GM12873 (cell line): ENCODE results near the gene SLC12A7.

Experiments used
- TF ChIP-seq, protein P1 (sequence below): IDR thresholded peaks from 2 replicates; pipeline ENCODE4 v1.5.1; 2012; ENCODE audit warnings: low read depth, mild to moderate bottlenecking, moderate library complexity, low read length, control low read depth; ENCODE audit not compliant: insufficient read depth; ENCODE audit errors: missing control alignments

Gene SLC12A7

DNA sequence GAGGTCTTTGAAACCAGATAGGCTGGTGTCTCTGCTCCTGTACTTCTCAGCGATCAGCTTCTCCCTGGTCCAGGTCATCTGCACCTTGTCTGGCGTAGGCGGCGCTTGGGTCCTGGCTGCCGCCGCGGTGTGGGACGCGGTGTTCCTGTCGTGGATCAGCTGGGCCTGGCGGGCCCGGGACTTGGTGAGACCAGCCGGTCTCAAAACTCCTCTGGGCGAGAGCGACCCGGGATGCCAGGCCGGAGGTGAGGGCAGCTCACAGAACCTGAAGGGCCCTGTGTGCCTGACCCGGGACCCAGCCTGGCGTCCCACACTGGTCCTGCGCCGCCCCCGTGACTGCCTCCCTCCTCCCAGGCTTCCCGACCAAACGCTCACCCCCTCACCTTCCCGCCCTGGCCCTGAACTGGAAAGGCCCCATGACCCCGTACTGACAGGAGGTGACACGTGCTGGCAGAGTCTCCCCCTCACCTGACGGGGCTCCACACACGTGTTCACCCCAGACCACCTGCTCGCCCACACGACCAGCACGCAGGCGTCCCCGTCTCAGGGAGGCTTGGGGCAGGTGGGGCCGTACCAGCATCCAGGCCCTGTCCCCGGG lies 54.3 kb downstream of the SLC12A7 start:
- TF ChIP-seq, protein P1, sequence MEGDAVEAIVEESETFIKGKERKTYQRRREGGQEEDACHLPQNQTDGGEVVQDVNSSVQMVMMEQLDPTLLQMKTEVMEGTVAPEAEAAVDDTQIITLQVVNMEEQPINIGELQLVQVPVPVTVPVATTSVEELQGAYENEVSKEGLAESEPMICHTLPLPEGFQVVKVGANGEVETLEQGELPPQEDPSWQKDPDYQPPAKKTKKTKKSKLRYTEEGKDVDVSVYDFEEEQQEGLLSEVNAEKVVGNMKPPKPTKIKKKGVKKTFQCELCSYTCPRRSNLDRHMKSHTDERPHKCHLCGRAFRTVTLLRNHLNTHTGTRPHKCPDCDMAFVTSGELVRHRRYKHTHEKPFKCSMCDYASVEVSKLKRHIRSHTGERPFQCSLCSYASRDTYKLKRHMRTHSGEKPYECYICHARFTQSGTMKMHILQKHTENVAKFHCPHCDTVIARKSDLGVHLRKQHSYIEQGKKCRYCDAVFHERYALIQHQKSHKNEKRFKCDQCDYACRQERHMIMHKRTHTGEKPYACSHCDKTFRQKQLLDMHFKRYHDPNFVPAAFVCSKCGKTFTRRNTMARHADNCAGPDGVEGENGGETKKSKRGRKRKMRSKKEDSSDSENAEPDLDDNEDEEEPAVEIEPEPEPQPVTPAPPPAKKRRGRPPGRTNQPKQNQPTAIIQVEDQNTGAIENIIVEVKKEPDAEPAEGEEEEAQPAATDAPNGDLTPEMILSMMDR: no peak

GRCh38 chr5:1056611-1057484 lies 55.0 kb downstream of the SLC12A7 start:
- TF ChIP-seq, protein P1: no peak

- TF ChIP-seq, protein P1: no peak
These were observed 55.8 kb downstream of the SLC12A7 start for GRCh38 chr5:1055896-1056610.

DNA sequence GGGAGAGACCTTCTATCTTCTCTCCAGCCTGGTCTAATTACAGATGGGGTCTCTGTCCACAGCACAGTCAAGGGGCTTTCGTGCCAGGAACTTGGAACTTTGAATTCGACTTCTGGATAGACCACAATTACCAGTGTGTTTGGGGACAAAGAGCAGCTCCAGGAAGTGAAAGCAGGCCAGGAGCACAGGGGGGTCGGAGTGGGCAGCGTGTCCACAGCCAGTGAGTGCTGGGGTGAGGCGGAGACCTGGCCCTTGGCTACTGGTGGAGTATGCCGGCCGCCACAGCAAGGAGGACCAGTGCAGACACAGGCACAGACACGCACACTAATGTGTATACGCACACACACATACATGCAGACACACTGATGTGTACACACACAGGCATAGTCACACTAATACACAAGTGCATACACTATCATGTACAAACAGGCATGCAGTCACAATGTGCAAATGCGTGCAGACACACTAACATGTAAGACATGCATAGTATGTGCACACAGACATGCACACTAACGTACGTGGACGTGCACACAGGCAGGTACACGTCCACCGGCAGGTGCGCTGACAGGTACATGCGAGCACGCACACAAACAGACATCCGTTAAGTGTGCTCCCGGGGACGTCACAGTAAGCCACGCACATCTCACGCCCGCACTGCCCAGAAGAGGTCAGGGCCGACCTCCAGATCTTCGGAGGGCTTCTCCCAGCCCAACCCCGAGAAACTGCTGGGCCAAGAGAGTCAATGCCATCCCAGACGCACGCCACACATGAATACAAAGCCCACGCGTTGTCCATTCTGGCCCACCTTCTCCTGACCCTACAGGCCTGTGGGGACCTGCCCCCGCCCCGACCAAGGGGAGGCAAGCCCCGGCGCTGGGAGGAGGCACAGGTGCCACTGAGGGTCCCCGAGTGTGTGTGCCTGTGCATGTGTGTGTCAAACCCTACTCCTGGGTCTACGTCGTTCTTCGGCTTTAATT lies 56.8 kb downstream of the SLC12A7 start:
- TF ChIP-seq, protein P1: no peak

GRCh38 chr5:1054018-1054798 lies 57.7 kb downstream of the SLC12A7 start:
- TF ChIP-seq, protein P1: no peak

GRCh38 chr5:1053391-1054017 lies 58.4 kb downstream of the SLC12A7 start:
- TF ChIP-seq, protein P1: no peak
